Suprapubic skin (tissue), 3 donors: ENCODE results near the gene NOXO1.

ENCODE experiments used
- CTCF ChIP-seq, 2 donors: fragments of 200-600 bp in 1 of 2; fragments of 450-650 bp in 1 of 2; sonication (generic) in 1 of 2; IDR thresholded peaks; one replicate each; pipeline ENCODE4 v1.5.1; 2016 to 2019; ENCODE audit warnings: antibody characterized with exemption in 2 of 2, mild to moderate bottlenecking in 1 of 2, moderate library complexity in 1 of 2
- POLR2AphosphoS5 ChIP-seq, 3 donors: sonication (generic); formaldehyde crosslinking; IDR thresholded peaks; one replicate each; pipeline ENCODE4 v1.6.1; 2017; ENCODE audit warnings: antibody characterized with exemption in 3 of 3

- TF ChIP-seq CTCF (IDR thresholded peaks at IDR 0.05) = no peak
- TF ChIP-seq POLR2AphosphoS5 (IDR thresholded peaks at IDR 0.05) = no peak
Observed at GRCh38 chr16:2015947-2016208, 34.6 kb upstream of the NOXO1 start.
